HEK293T (cell line): Measurements from ENCODE around the gene MAMDC2.

Experiments used
- CTCF ChIA-PET: fragments of 350-600 bp; formaldehyde crosslinking; extraction: SDS; loops from one replicate; lab custom pipeline; 2021; ENCODE audit warnings: antibody characterized with exemption, inconsistent platforms; lab: Yijun Ruan, JAX
- POLR2A ChIA-PET: fragments of 350-600 bp; formaldehyde crosslinking; extraction: SDS; loops from one replicate; lab custom pipeline; 2020; ENCODE audit warnings: antibody characterized with exemption, inconsistent platforms; lab: Yijun Ruan, JAX
- DNase-seq: peaks from one replicate; pipeline ENCODE4 v3.0.0; 2012; ENCODE audit warnings: mixed read lengths; ENCODE audit errors: extremely low spot score
- ARNT ChIP-seq: fragments of 450-650 bp; IDR thresholded peaks from 2 replicates; pipeline ENCODE4 v1.6.1; 2017; ENCODE audit warnings: mild to moderate bottlenecking
- BHLHE40 ChIP-seq: fragments of 450-650 bp; IDR thresholded peaks from 2 replicates; pipeline ENCODE4 v1.6.1; 2016; ENCODE audit warnings: mild to moderate bottlenecking, moderate library complexity, borderline replicate concordance
- CTBP1 ChIP-seq: fragments of 450-650 bp; IDR thresholded peaks from 2 replicates; pipeline ENCODE4 v1.6.1; 2016; ENCODE audit warnings: borderline replicate concordance
- ELF4 ChIP-seq: fragments of 450-650 bp; IDR thresholded peaks from 2 replicates; pipeline ENCODE4 v1.6.1; 2017; ENCODE audit warnings: antibody characterized with exemption
- FOXA1 ChIP-seq: fragments of 450-650 bp; IDR thresholded peaks from 2 replicates; pipeline ENCODE4 v1.6.1; 2016; ENCODE audit warnings: mild to moderate bottlenecking
- FOXK2 ChIP-seq: fragments of 450-650 bp; IDR thresholded peaks from 2 replicates; pipeline ENCODE4 v1.6.1; 2016; ENCODE audit warnings: mild to moderate bottlenecking
- FOXM1 ChIP-seq: fragments of 450-650 bp; IDR thresholded peaks from 2 replicates; pipeline ENCODE4 v1.6.1; 2017; ENCODE audit warnings: mild to moderate bottlenecking, borderline replicate concordance
- HDGF ChIP-seq: fragments of 450-650 bp; IDR thresholded peaks from 2 replicates; pipeline ENCODE4 v1.6.1; 2017; ENCODE audit warnings: antibody characterized with exemption, borderline replicate concordance
- L3MBTL2 ChIP-seq: fragments of 450-650 bp; conservative IDR thresholded peaks from 2 replicates; pipeline ENCODE4 v1.6.1; 2016; ENCODE audit warnings: mild to moderate bottlenecking
- LEF1 ChIP-seq: fragments of 450-650 bp; IDR thresholded peaks from 2 replicates; pipeline ENCODE4 v1.6.1; 2017; ENCODE audit warnings: mild to moderate bottlenecking, borderline replicate concordance
- NFRKB ChIP-seq: fragments of 450-650 bp; IDR thresholded peaks from 2 replicates; pipeline ENCODE4 v1.6.1; 2016; ENCODE audit warnings: mild to moderate bottlenecking, moderate library complexity
- PKNOX1 ChIP-seq: fragments of 450-650 bp; IDR thresholded peaks from 2 replicates; pipeline ENCODE4 v1.6.1; 2016
- SP1 ChIP-seq: fragments of 450-650 bp; IDR thresholded peaks from 2 replicates; pipeline ENCODE4 v1.6.1; 2017
- SUZ12 ChIP-seq: fragments of 450-650 bp; IDR thresholded peaks from 2 replicates; pipeline ENCODE4 v1.6.1; 2016; ENCODE audit warnings: mild to moderate bottlenecking
- TARDBP ChIP-seq: fragments of 450-650 bp; IDR thresholded peaks from 2 replicates; pipeline ENCODE4 v1.6.1; 2016
- ZNF384 ChIP-seq: fragments of 450-650 bp; IDR thresholded peaks from 2 replicates; pipeline ENCODE4 v1.6.1; 2016

Gene MAMDC2

GRCh38 chr9:70081120-70081495 is 37.5 kb downstream of the MAMDC2 start:
- CTCF ChIA-PET: no interaction called here
- POLR2A ChIA-PET: no interaction called here
- TF ChIP-seq SUZ12 (no peak), PKNOX1 (no peak), SP1 (no peak), NFRKB (no peak), FOXA1 (no peak), BHLHE40 (no peak), TARDBP (no peak), LEF1 (no peak), ARNT (no peak), CTBP1 (no peak)
- no peak for DNase-seq

GRCh38 chr9:70083429-70083828 is 39.8 kb downstream of the MAMDC2 start:
- ChIA-PET CTCF (no interaction called here), POLR2A (no interaction called here)
- no peak for DNase-seq
- TF ChIP-seq PKNOX1: no peak
- no peak for TF ChIP-seq ELF4
- TF ChIP-seq FOXM1: no peak
- TF ChIP-seq ZNF384: no peak
- no peak for TF ChIP-seq SUZ12
- TF ChIP-seq SP1: no peak
- no peak for TF ChIP-seq NFRKB
- no peak for TF ChIP-seq BHLHE40
- no peak for TF ChIP-seq HDGF
- no peak for TF ChIP-seq CTBP1
- no peak for TF ChIP-seq TARDBP

GRCh38 chr9:70085241-70085640 is 41.6 kb downstream of the MAMDC2 start:
- peak; percentile 16 for DNase-seq
- POLR2A ChIA-PET: no interaction called here
- CTCF ChIA-PET: no interaction called here
- no peak for TF ChIP-seq CTBP1
- TF ChIP-seq SUZ12: no peak
- TF ChIP-seq BHLHE40: no peak
- no peak for TF ChIP-seq FOXM1
- no peak for TF ChIP-seq TARDBP
- TF ChIP-seq PKNOX1: no peak
- no peak for TF ChIP-seq ELF4
- TF ChIP-seq ARNT: no peak
- TF ChIP-seq L3MBTL2: no peak
- no peak for TF ChIP-seq FOXA1
- TF ChIP-seq LEF1: no peak
- TF ChIP-seq ZNF384: no peak
- no peak for TF ChIP-seq SP1
- no peak for TF ChIP-seq HDGF
- TF ChIP-seq FOXK2: no peak
- TF ChIP-seq NFRKB: no peak

GRCh38 chr9:70091103-70091502 is 47.5 kb downstream of the MAMDC2 start:
- DNase-seq: no peak
- POLR2A ChIA-PET: no interaction called here
- CTCF ChIA-PET: no interaction called here
- no peak for TF ChIP-seq L3MBTL2
- TF ChIP-seq CTBP1: no peak
- TF ChIP-seq FOXA1: no peak
- TF ChIP-seq SP1: no peak
- TF ChIP-seq NFRKB: no peak
- TF ChIP-seq ZNF384: no peak
- no peak for TF ChIP-seq SUZ12
- TF ChIP-seq HDGF: no peak
- TF ChIP-seq LEF1: no peak
- TF ChIP-seq ELF4: no peak
- no peak for TF ChIP-seq FOXM1
- no peak for TF ChIP-seq ARNT
- no peak for TF ChIP-seq PKNOX1
- no peak for TF ChIP-seq FOXK2
- TF ChIP-seq BHLHE40: no peak
- no peak for TF ChIP-seq TARDBP

- ChIA-PET POLR2A (no interaction called here), CTCF (no interaction called here)
- no peak for TF ChIP-seq FOXK2
- no peak for TF ChIP-seq L3MBTL2
- no peak for TF ChIP-seq NFRKB
- no peak for TF ChIP-seq ZNF384
- no peak for TF ChIP-seq CTBP1
- TF ChIP-seq SP1: no peak
- no peak for DNase-seq
Measured at GRCh38 chr9:70091572-70091971, 47.9 kb downstream of the MAMDC2 start.

- CTCF ChIA-PET: no interaction called here
- POLR2A ChIA-PET: no interaction called here
- no peak for TF ChIP-seq FOXM1
- TF ChIP-seq TARDBP: no peak
- no peak for TF ChIP-seq L3MBTL2
- no peak for TF ChIP-seq CTBP1
- no peak for TF ChIP-seq PKNOX1
- TF ChIP-seq NFRKB: no peak
- no peak for TF ChIP-seq ARNT
- no peak for TF ChIP-seq SUZ12
- no peak for TF ChIP-seq FOXA1
- DNase-seq: no peak
Measured at GRCh38 chr9:70092190-70092589, 48.5 kb downstream of the MAMDC2 start.
